ENCODE measurements around the gene LLCFC1.

GRCh38 chr7:142942746-142943145, 3.5 kb downstream of the LLCFC1 start:
- TF ChIP-seq, protein P1, sequence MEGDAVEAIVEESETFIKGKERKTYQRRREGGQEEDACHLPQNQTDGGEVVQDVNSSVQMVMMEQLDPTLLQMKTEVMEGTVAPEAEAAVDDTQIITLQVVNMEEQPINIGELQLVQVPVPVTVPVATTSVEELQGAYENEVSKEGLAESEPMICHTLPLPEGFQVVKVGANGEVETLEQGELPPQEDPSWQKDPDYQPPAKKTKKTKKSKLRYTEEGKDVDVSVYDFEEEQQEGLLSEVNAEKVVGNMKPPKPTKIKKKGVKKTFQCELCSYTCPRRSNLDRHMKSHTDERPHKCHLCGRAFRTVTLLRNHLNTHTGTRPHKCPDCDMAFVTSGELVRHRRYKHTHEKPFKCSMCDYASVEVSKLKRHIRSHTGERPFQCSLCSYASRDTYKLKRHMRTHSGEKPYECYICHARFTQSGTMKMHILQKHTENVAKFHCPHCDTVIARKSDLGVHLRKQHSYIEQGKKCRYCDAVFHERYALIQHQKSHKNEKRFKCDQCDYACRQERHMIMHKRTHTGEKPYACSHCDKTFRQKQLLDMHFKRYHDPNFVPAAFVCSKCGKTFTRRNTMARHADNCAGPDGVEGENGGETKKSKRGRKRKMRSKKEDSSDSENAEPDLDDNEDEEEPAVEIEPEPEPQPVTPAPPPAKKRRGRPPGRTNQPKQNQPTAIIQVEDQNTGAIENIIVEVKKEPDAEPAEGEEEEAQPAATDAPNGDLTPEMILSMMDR (IDR thresholded peaks at IDR 0.05 in 8 of 11, conservative IDR thresholded peaks at IDR 0.05 in 3 of 11) = no peak
- no peak for TF ChIP-seq POLR2A (IDR thresholded peaks at IDR 0.05)
